Measurements from ENCODE around the gene ADAMTS4.

DNA sequence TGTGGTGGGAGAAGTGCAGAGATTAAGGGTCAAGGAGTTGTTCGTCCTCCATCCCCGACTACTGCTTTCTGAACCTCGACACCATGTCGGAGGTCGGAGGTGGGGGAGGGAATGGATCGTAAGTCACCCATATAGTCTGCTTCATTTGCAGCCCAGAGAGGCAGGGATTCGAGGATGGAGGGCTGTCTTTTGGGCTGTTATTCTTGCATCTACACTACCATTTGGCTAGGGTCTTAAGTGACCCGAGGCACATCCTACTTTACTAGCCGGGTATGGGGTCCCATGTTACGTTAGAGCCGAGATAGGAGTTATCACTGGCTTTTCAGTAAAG, 39.0 kb downstream of the ADAMTS4 start:
- TF ChIP-seq POLR2AphosphoS5 (IDR thresholded peaks at IDR 0.05): no peak
- no peak for TF ChIP-seq POLR2A (IDR thresholded peaks at IDR 0.05; ENCODE audit: low read depth)
- no peak for TF ChIP-seq CTCF (IDR thresholded peaks at IDR 0.05)
- no peak for TF ChIP-seq EP300 (IDR thresholded peaks at IDR 0.05)
